HCEC 1CT (cell line): ENCODE measurements around the gene REC8.
"Not testable (repeated sequence)": the region's sequence is repeated elsewhere in the genome, so short reads cannot be mapped to it uniquely, and the experiment has no call there.

ENCODE experiments used
- DNase-seq: peaks from one replicate; pipeline ENCODE4 v3.0.0-alpha.2; 2017

The REC8 gene

DNA sequence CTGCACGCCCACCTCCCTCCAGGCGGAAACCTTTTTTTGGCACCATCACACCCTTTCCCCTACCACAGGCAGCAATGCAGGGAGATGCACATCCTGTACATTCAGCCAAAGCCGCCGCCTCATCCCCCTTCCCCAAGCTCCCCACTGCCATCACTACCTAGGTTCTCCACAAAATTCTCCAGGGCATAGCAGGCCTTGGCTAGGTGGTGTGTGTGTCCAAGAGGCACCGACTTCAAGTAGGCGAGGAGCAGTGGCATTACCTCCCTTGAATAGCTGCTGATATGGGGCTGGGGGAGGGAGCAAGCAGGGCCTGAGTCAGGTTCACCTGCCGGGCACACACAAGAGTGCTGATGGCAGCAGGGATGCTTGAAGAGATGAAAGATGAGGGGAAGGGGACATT, 13.1 kb downstream of the REC8 start:
- no peak for DNase-seq

DNA sequence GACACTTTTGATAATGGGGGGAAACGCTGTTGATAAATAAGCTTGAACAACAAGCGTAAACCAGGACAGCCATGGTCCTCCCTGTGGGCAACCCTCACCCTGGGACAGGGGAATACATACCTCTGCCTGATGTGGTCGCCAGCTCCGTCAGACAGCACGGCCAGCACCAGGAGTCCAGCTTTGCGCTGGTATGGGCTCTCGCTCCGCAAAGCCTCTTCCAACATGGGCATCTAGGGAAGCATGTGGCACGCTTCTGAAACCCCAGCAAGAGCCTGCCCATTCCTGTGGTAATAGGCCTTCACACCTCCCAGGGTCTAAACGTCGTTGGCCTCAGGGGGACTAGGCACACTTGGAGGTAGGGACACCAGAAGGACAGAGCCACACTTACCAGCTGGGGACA, 13.9 kb downstream of the REC8 start:
- DNase-seq: no peak

GRCh38 chr14:24186831-24187538, 15.1 kb downstream of the REC8 start:
- DNase-seq: no peak

GRCh38 chr14:24187539-24187915, 15.6 kb downstream of the REC8 start:
- DNase-seq: no peak

GRCh38 chr14:24188251-24189058, 16.6 kb downstream of the REC8 start, which contains the start of gene IPO4:
IPO4 (minus strand) TSS chr14:24188816; CDS start chr14:24188787, 29 bp downstream.
- peak; percentile 98 for DNase-seq

DNA sequence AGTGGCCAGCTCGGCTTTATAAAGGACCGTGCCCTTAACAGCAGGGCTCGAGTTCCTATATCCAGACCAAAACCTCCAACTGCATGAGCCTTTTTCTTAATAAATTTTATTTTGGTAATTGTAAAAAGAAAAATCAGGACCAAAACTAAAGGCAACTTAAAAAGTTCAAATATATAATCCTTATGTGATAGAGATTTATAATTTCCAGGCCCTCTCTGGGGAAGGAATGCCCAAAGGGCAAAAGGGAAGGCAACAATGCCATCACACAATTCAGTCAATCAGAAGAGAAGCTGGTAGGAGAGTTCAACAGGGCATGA, 17.1 kb downstream of the REC8 start:
- DNase-seq: no peak

DNA sequence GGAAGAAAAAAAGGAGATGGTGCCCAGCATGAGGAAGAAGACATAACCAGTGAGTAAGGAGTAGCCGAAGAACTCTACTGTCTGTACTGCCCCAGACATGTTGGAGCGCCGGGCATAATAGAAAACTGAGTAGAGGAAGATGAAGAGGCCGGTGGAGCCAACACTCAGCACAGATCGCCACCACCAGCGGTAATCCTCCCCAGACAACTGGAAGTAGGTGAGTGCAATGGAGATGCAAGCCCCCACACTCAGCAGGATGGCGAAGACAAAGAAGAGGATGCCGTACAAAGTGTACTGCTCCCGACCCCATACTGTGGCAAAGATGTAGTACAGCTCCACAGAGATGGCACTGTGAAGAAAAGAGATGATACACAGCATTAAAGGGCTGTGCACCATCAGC, 17.6 kb downstream of the REC8 start:
- DNase-seq: no peak

GRCh38 chr14:24190416-24190815, 18.5 kb downstream of the REC8 start:
- no peak for DNase-seq

GRCh38 chr14:24192933-24193332, 21.1 kb downstream of the REC8 start:
- no peak for DNase-seq

- no peak for DNase-seq
Observed at GRCh38 chr14:24194186-24194872, 22.4 kb downstream of the REC8 start.

DNA sequence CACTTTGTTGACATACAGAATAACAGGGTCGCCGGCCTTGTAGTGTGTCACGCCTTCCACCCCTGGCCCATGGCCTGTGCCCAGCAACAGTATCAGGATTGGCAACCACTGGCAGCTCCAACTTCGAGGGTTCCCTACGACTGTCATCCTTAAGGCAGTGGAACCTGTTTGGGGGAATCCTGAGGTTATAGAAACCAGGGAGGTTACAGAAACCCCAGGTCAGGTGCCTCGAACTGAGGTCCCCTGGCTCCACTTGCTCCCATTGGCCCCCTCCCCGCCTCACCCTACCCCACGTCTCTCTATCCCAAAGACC, 22.9 kb downstream of the REC8 start:
- no peak for DNase-seq

DNA sequence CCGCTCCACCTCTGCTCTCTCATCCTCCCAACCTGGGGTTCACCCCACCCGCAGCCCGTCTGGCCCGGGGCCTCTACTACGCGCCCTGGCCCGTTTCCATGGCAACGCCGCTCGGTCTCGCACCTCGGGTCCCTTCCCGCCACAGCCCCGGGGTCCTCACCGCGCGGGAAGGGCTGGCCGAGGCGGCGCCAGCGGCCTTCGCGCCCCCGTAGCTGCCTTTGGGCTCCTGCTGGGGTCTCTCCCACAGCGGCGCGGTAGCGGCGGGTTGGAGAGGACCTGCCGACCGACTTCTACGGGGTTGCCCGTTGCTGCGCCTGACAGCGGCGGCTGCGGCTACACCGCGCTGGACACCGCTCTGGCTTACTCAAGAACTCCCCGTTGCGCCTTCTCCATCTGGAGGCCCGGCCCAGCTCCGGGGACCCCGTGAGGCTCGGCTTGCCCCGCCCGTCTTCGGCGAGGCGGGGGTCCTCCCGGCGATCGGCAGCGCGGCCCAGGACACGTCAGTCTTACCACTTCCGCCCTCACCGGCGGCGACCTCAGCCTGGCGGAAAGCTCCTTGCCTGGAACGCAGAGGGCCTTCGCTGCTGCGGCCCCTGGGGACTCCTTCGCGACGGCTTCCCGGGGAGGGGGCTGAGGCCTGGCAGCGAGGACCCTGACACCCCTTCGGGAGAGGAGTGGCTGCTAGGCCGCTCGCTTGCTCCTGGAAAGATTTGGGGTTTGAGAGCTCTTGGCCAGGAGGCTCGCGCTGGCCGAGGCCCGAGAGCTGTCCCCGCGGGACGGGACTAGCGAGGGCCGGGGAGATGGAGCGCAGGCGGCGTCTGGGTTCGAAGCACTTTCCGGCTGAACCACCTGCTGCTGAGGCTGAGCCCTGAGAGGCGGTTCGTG, 23.5 kb downstream of the REC8 start, which contains the start of gene TM9SF1:
Gene TM9SF1, minus strand, starts transcription at position 256 of the 885 bp plus-strand sequence. CDS start 422 bp downstream, outside the sequence.
- DNase-seq: peak; percentile 85

GRCh38 chr14:24196071-24197055, 24.5 kb downstream of the REC8 start:
- DNase-seq: peak; percentile 20

- no peak for DNase-seq
Observed at GRCh38 chr14:24197056-24197450, 25.2 kb downstream of the REC8 start.

- no peak for DNase-seq
Observed at GRCh38 chr14:24198814-24199524, 27.1 kb downstream of the REC8 start.

- not testable (repeated sequence) for DNase-seq
Observed at GRCh38 chr14:24202538-24202937, 30.7 kb downstream of the REC8 start.

DNA sequence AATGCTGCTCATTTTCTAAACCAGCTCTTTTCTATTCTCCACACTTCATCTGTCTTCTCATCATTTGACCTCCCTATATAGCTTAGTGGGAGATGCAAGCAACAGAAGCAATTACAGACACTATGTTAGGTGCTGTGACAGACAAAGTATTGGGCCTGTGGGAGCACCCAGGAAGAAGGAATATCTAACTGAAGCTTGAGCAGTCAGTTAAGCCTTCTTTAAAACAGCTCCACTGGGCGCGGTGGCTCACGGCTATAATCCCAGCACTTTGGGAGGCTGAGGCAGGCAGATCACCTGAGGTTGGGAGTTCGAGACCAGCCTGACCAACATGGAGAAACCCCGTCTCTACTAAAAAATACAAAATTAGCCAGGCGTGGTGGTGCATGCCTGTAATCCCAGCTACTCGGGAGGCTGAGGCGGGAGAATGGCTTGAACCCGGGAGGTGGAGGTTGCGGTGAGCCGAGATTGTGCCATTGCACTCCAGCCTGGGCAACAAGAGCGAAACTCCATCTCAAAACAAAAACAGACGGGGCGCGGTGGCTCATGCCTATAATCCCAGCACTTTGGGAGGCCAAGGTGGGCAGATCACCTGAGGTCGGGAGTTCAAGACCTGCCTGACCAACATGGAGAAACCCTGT, 31.5 kb downstream of the REC8 start:
- not testable (repeated sequence) for DNase-seq

DNA sequence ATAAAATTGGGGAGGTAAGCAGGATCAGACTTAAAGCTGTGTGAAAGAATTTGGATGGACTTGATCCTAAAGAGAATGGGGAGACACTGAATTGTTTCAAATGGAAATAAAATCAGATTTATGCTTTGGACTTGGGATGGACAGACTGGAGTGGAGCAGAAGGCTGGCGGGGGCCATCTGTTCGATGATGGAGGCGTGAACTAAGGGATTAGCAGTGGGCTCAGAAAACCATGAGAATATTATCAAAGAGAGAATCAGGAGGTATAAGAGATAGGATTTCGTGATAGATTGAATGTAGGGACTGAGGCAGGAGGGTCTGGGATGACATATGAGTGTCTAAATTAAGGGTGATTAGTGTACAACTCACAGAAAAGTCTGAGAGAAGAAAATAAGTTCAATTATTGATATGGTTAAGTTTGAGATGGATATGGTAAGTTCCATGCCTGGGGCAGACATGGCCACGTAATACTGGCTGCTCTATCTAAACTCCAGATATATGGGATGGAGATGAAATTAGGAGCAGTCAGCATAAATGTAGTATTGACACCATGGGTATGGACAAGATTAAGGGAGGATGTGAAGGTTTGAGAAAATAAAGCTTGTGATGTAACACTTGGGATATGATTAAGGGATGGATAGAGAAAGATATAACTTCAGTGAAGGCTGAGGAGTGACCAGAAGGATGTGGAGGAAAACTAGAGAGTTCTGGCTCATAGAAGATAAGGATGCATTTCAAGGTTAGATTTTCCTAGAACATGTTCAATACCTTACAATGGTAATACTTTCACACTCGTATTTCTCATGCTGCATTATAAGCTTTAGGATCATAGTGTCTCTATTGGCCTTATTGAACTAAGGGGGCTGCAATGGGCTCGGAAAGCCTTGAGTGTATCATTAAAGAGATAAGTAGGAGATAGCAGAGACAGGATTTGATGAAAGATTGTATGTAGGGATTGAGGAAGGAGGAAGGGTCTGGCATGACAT, 32.6 kb downstream of the REC8 start:
- no peak for DNase-seq
